Measurements from ENCODE around the gene C1QTNF3. TPM values are rescaled to one million over a fixed set of nuclear protein-coding genes. Genes with fewer than 3 reads are reported as not detected.

The C1QTNF3 gene
- total and polyA plus RNA-seq, 2 of the 8 experiments (the other 6 are each of a cell fraction or from before 2014, with no cell fraction given): 1.0 to 1.2 TPM

DNA sequence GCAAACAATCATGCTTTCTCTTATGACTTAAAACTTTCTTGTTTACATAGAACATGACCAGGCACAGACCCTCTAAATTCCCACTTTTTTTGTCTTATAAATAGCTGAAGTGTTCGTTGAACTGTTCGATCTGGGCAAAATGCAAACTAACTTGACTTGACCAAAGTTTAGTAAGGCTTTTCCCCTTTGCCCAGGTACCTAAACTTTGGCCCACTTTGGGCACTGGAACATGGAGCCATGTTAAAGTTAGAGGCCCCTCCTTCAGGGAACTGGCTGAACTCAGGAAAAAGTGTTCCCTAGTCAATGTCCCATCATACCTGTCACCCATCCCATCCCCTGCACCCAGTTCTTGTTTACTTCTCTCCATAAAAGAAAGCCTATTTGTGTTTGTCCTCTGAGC lies 25.8 kb downstream of the C1QTNF3 start:
- Histone ChIP-seq H3K56ac (replicated peaks; ENCODE audit: insufficient read length, low read depth, low read length) (no peak overlapping the region), H3K4ac (replicated peaks; ENCODE audit: insufficient read length, low read depth, low read length) (no peak overlapping the region), H3K9ac (replicated peaks in 1 of 4; ENCODE audit: extremely low read depth in 1 of 4, low read depth in 3 of 4, low read length in 3 of 4) (no peak overlapping the region), H3K27me3 (replicated peaks in 1 of 4; ENCODE audit: control insufficient read depth in 3 of 4, extremely low read depth in 1 of 4, insufficient read depth in 3 of 4, low read length in 3 of 4) (no peaks in the 10 kb centered on the region), H2BK120ac (replicated peaks; ENCODE audit: low read depth, low read length) (no peak overlapping the region), H3K4me3 (ENCODE audit: extremely low read depth in 1 of 4, insufficient read depth in 2 of 4, low read depth in 3 of 4, low read length in 4 of 4) (no peak overlapping the region), H3K23ac (ENCODE audit: insufficient read length) (no peak overlapping the region), H3K23me2 (ENCODE audit: low read depth, low read length) (no peaks in the 10 kb centered on the region), H2BK20ac (ENCODE audit: low read length) (no peak overlapping the region), H3K4me1 (replicated peaks in 1 of 4; ENCODE audit: control insufficient read depth in 3 of 4, insufficient read depth in 4 of 4, low read length in 3 of 4) (no peaks in the 10 kb centered on the region), H4K20me1 (replicated peaks in 1 of 2; ENCODE audit: control insufficient read depth in 1 of 2, insufficient read depth in 2 of 2, low read length in 2 of 2) (no peaks in the 10 kb centered on the region), H2AK5ac (ENCODE audit: low read depth, low read length) (no peak overlapping the region), H3K9me3 (ENCODE audit: insufficient read depth in 2 of 2, low read depth in 1 of 2, low read length in 1 of 2) (no peaks in the 10 kb centered on the region), H3K79me2 (ENCODE audit: control insufficient read depth in 1 of 2, insufficient read depth in 2 of 2, low read length in 2 of 2) (no peaks in the 10 kb centered on the region), H3K36me3 (ENCODE audit: control insufficient read depth in 2 of 4, insufficient read depth in 4 of 4, low read length in 3 of 4) (no peaks in the 10 kb centered on the region), H2BK15ac (ENCODE audit: low read length) (no peak overlapping the region), H4K8ac (ENCODE audit: extremely low read depth, insufficient read depth, low read length) (no peak overlapping the region), H4K91ac (replicated peaks; ENCODE audit: insufficient read length, low read length) (no peak overlapping the region), H4K5ac (ENCODE audit: insufficient read length, low read depth, low read length) (no peak overlapping the region), H2BK12ac (ENCODE audit: low read depth, low read length) (no peak overlapping the region), H2AFZ (ENCODE audit: low read length) (no peak overlapping the region), H3K4me2 (ENCODE audit: insufficient read depth in 1 of 2, low read depth in 2 of 2, low read length in 2 of 2) (no peak overlapping the region), H3K14ac (ENCODE audit: insufficient read length) (no peak overlapping the region), H3K18ac (ENCODE audit: extremely low read depth, low read length) (no peak overlapping the region), H2BK5ac (ENCODE audit: low read depth, low read length) (no peak overlapping the region), H3K79me1 (ENCODE audit: low read depth, low read length) (no peaks in the 10 kb centered on the region), H3K27ac (ENCODE audit: low read depth, low read length) (no peak overlapping the region)
- TF ChIP-seq JUN (IDR thresholded peaks at IDR 0.05; ENCODE audit: low read depth, low read length) (no peak), BCL11A (IDR thresholded peaks at IDR 0.05; ENCODE audit: low read depth in 2 of 2, low read length in 2 of 2) (no peak), FOSL1 (IDR thresholded peaks at IDR 0.05; ENCODE audit: insufficient read depth, low read depth, low read length) (no peak), KDM1A (IDR thresholded peaks at IDR 0.05; ENCODE audit: borderline replicate concordance, low read length) (no peak), RFX5 (IDR thresholded peaks at IDR 0.05; ENCODE audit: borderline replicate concordance, low read depth, low read length) (no peak), SAP30 (IDR thresholded peaks at IDR 0.05; ENCODE audit: insufficient read depth, insufficient replicate concordance, low read length) (no peak), BRCA1 (IDR thresholded peaks at IDR 0.05; ENCODE audit: low read depth, low read length) (no peak), SUZ12 (IDR thresholded peaks at IDR 0.05; ENCODE audit: low read length) (no peak), SP2 (IDR thresholded peaks at IDR 0.05; ENCODE audit: low read length) (no peak), BACH1 (IDR thresholded peaks at IDR 0.05; ENCODE audit: low read length) (no peak)
- TF ChIP-seq, protein P1, sequence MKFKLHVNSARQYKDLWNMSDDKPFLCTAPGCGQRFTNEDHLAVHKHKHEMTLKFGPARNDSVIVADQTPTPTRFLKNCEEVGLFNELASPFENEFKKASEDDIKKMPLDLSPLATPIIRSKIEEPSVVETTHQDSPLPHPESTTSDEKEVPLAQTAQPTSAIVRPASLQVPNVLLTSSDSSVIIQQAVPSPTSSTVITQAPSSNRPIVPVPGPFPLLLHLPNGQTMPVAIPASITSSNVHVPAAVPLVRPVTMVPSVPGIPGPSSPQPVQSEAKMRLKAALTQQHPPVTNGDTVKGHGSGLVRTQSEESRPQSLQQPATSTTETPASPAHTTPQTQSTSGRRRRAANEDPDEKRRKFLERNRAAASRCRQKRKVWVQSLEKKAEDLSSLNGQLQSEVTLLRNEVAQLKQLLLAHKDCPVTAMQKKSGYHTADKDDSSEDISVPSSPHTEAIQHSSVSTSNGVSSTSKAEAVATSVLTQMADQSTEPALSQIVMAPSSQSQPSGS (IDR thresholded peaks at IDR 0.05; ENCODE audit: low read length): no peak
- ChIA-PET CTCF (ENCODE audit: partially characterized antibody) (interaction anchor here (0.6 to 1.3 kb wide), 3 partner anchors 14 to 412 kb away, joined by 3 to 4 read pairs (median 3); no protein-coding TSS in a partner anchor), POLR2A (ENCODE audit: partially characterized antibody) (interaction anchor here (3.0 kb wide), 1 partner anchor 9 kb away, joined by 14 read pairs; the partner anchor contains the start of gene AMACR)
- DNase-seq (ENCODE audit: low read depth in 1 of 2, low spot score in 2 of 2) (no peak), FAIRE-seq (no peak)
- WGBS, 2 experiments (ENCODE audit: extremely low coverage in 1 of 2, insufficient coverage in 1 of 2, insufficient read length in 1 of 2, insufficient replicate concordance in 2 of 2, low coverage in 1 of 2, low lambda C conversion rate in 2 of 2, missing lambda C conversion rate in 1 of 2): 91% methylated on average over 2 of the region's 2 CpGs; no CpG with 5 or more reads in 1 of the 2 experiments
